Endothelial cell of umbilical vein (primary cell): ENCODE measurements around the gene EFCAB9. TPM values are rescaled to one million over a fixed set of nuclear protein-coding genes. Genes with fewer than 3 reads are reported as not detected.

ENCODE experiments used
- BruUV-seq: library from RNA; stranded (reverse); fragments of 400-500 nt; replicated peaks from 2 replicates; lab custom pipeline; 2021; lab: Mats Ljungman, UMichigan
- CTCF ChIA-PET: fragments of 300-600, 350-600 bp; sonication (Branson Sonifier 250); formaldehyde crosslinking; loops from one replicate; lab custom pipeline; 2021; ENCODE audit warnings: antibody characterized with exemption, inconsistent platforms; lab: Charles Lee
- POLR2A ChIA-PET: fragments of 300-600, 350-600 bp; sonication (Branson Sonifier 250); formaldehyde crosslinking; loops from one replicate; lab custom pipeline; 2021; ENCODE audit warnings: antibody characterized with exemption, inconsistent platforms; lab: Charles Lee
- DNase-seq: peaks from one replicate; pipeline ENCODE4 v3.0.0-alpha.2; 2011; ENCODE audit warnings: low read depth, low spot score
- FAIRE-seq: peaks from 2 replicates; lab custom pipeline; 2011; peaks lifted over from hg19 to GRCh38; lab: Jason Lieb, UNC
- H2AFZ ChIP-seq: 2 replicates; pipeline ENCODE4 v1.6.0; 2012; ENCODE audit warnings: low read depth, low read length, control low read depth, inconsistent platforms
- H3K27ac ChIP-seq: 2 replicates; pipeline ENCODE4 v1.5.1; 2011; ENCODE audit warnings: low read depth, mild to moderate bottlenecking, control low read depth, low read length, moderate library complexity; ENCODE audit not compliant: insufficient read depth
- H3K27me3 ChIP-seq, 2 experiments: 2 replicates each; pipeline versions ENCODE4 v1.6.0 to v1.6.1; 2011; ENCODE audit warnings: low read length in 2 of 2, mixed read lengths in 1 of 2; ENCODE audit not compliant: control insufficient read depth in 2 of 2, insufficient read depth in 2 of 2
- H3K36me3 ChIP-seq, 2 experiments: 2 replicates in 1 of 2; 3 replicates in 1 of 2; pipeline ENCODE4 v1.5.1; 2011; ENCODE audit warnings: low read length in 2 of 2, mild to moderate bottlenecking in 1 of 2, moderate library complexity in 1 of 2; ENCODE audit not compliant: control insufficient read depth in 2 of 2, insufficient read depth in 2 of 2; ENCODE audit errors: extremely low read depth in 1 of 2
- H3K4me1 ChIP-seq: 3 replicates; pipeline ENCODE4 v1.5.1; 2011; ENCODE audit warnings: mild to moderate bottlenecking, low read length; ENCODE audit not compliant: control insufficient read depth, insufficient read depth; ENCODE audit errors: extremely low read depth
- H3K4me2 ChIP-seq: 2 replicates; pipeline ENCODE4 v1.6.1; 2011; ENCODE audit warnings: low read length, control low read depth, mixed read lengths; ENCODE audit not compliant: insufficient read depth
- H3K4me3 ChIP-seq, 3 experiments: fragments of 200-600 bp in 1 of 3; sonication (generic), shearing (Covaris generic) in 1 of 3; replicated peaks in 1 of 3; 2 replicates each; pipeline ENCODE4 v1.5.1; 2011 to 2016; ENCODE audit warnings: control low read depth in 3 of 3, low read length in 3 of 3, mild to moderate bottlenecking in 2 of 3, inconsistent platforms in 1 of 3, low read depth in 1 of 3, moderate library complexity in 1 of 3; ENCODE audit not compliant: insufficient read depth in 1 of 3
- H3K79me2 ChIP-seq: 2 replicates; pipeline ENCODE4 v1.6.0; 2012; ENCODE audit warnings: low read length, inconsistent platforms; ENCODE audit not compliant: control insufficient read depth, insufficient read depth
- H3K9ac ChIP-seq: replicated peaks from 2 replicates; pipeline ENCODE3; 2011; ENCODE audit warnings: low read length, control low read depth; ENCODE audit not compliant: insufficient read depth; ENCODE audit errors: extremely low read depth
- H3K9me1 ChIP-seq: replicated peaks from 3 replicates; pipeline ENCODE4 v1.6.0; 2011; ENCODE audit warnings: mild to moderate bottlenecking, low read length; ENCODE audit not compliant: control insufficient read depth, insufficient read depth; ENCODE audit errors: extremely low read depth
- H3K9me3 ChIP-seq: replicated peaks from 2 replicates; pipeline ENCODE4 v1.5.1; 2012; ENCODE audit warnings: low read length, inconsistent platforms; ENCODE audit not compliant: control insufficient read depth, insufficient read depth
- H4K20me1 ChIP-seq: replicated peaks from 2 replicates; pipeline ENCODE3; 2011; ENCODE audit warnings: mild to moderate bottlenecking, low read length; ENCODE audit not compliant: control insufficient read depth, insufficient read depth; ENCODE audit errors: extremely low read depth
- CTCF ChIP-seq, 2 donors: IDR thresholded peaks; 1 replicate in 1 of 2; 2 replicates in 1 of 2; pipeline ENCODE4 v1.5.1; 2011; ENCODE audit warnings: low read length in 2 of 2, mild to moderate bottlenecking in 2 of 2, moderate library complexity in 2 of 2, control low read depth in 1 of 2, inconsistent platforms in 1 of 2, low read depth in 1 of 2; ENCODE audit not compliant: insufficient read depth in 1 of 2; ENCODE audit errors: extremely low read depth in 1 of 2
- EZH2 ChIP-seq: IDR thresholded peaks from 2 replicates; pipeline ENCODE4 v1.6.1; 2012; ENCODE audit warnings: borderline replicate concordance, low read depth, mild to moderate bottlenecking, moderate library complexity, low read length, inconsistent platforms; ENCODE audit not compliant: severe bottlenecking
- FOS ChIP-seq: IDR thresholded peaks from 2 replicates; pipeline ENCODE4 v1.6.1; 2011; ENCODE audit warnings: mild to moderate bottlenecking, low read length, moderate library complexity, borderline replicate concordance; ENCODE audit not compliant: insufficient read depth
- GATA2 ChIP-seq: IDR thresholded peaks from 2 replicates; pipeline ENCODE4 v1.7.0; 2011; ENCODE audit warnings: low read depth, mild to moderate bottlenecking, moderate library complexity, mixed read lengths, low read length; ENCODE audit not compliant: insufficient read length, insufficient read depth
- JUN ChIP-seq: IDR thresholded peaks from 2 replicates; pipeline ENCODE4 v1.6.1; 2011; ENCODE audit warnings: borderline replicate concordance, low read depth; ENCODE audit not compliant: insufficient read length, insufficient read depth
- MYC ChIP-seq: IDR thresholded peaks from one replicate; pipeline ENCODE4 v1.6.1; 2011; ENCODE audit warnings: mild to moderate bottlenecking, low read depth, low read length
- POLR2A ChIP-seq: IDR thresholded peaks from 2 replicates; pipeline ENCODE4 v1.6.1; 2012; ENCODE audit warnings: low read depth, mild to moderate bottlenecking, control low read depth, low read length
- POLR2AphosphoS5 ChIP-seq: IDR thresholded peaks from 2 replicates; pipeline ENCODE4 v1.6.1; 2012; ENCODE audit warnings: low read depth, mild to moderate bottlenecking, control low read depth, low read length, moderate library complexity; ENCODE audit not compliant: insufficient read depth
- dilution Hi-C: fragments of 300-500 bp; cut with MboI; formaldehyde crosslinking; loops from one replicate; pipeline ENCODE4 v1.15.0; 2019; ENCODE audit warnings: low sequenced_read_pairs; ENCODE audit not compliant: extremely low pct_ligation_motif_present
- intact Hi-C: fragments of 100-400 bp; cut with micrococcal nuclease; formaldehyde crosslinking; loops from one replicate; pipeline ENCODE4 v1.10.0; 2022
- polyA plus RNA-seq, 4 experiments: library from polyadenylated mRNA; depleted of rRNA in 3 of 4; stranded (reverse) in 3 of 4; unstranded in 1 of 4; fragments of >200 nt; gene quantifications; 2 replicates each; pipeline versions ENCODE4 v1.2.1 to v1.2.3, GENCODE V29; 2011 to 2012; ENCODE audit warnings: missing spikeins in 1 of 4
- total RNA-seq: library from RNA; stranded (reverse); gene quantifications from 2 replicates; pipeline ENCODE4 v1.2.3, GENCODE V29; 2021
- TF ChIP-seq, protein P1 (sequence below): IDR thresholded peaks from 2 replicates; pipeline ENCODE4 v1.6.1; 2011; ENCODE audit not compliant: insufficient read depth, insufficient read length

Gene EFCAB9
- total and polyA plus RNA-seq, 2 donors (not counting 3 experiments of a cell fraction or from before 2014, with no cell fraction given), result not detected

GRCh38 chr5:172144931-172145869 is 48.8 kb upstream of the EFCAB9 start:
- no TSS peak for BruUV-seq
- peaks cover 2% of the 10 kb centered on the region for H3K4me1 ChIP-seq
- DNase-seq (no peak), FAIRE-seq (no peak)
- intact Hi-C loops, result loop anchor here (5.0 kb wide), 1 partner anchor 42 kb away; the partner anchor contains the start of gene STK10
- dilution Hi-C loops, result no loop called here
- no peaks in the 10 kb centered on the region for H3K9me3 ChIP-seq
- peaks cover 2% of the 10 kb centered on the region for H4K20me1 ChIP-seq
- H3K4me3 ChIP-seq, result no peak overlapping the region
- H3K9me1 ChIP-seq, result no peaks in the 10 kb centered on the region
- H3K27ac ChIP-seq, result no peak overlapping the region
- H2AFZ ChIP-seq, result no peak overlapping the region
- H3K79me2 ChIP-seq, result no peaks in the 10 kb centered on the region
- peaks cover 0 to 3% of the 10 kb centered on the region in 2 experiments for H3K36me3 ChIP-seq
- TF ChIP-seq FOS, result no peak
- TF ChIP-seq EZH2, result no peak
- no peak for TF ChIP-seq GATA2
- TF ChIP-seq, protein P1, sequence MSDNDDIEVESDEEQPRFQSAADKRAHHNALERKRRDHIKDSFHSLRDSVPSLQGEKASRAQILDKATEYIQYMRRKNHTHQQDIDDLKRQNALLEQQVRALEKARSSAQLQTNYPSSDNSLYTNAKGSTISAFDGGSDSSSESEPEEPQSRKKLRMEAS, result no peak
- TF ChIP-seq POLR2A, result no peak
- no peak for TF ChIP-seq JUN
- TF ChIP-seq POLR2AphosphoS5, result no peak
- TF ChIP-seq MYC, result no peak
- no peak for TF ChIP-seq CTCF (IDR thresholded peaks at IDR 0.05; ENCODE audit: extremely low read depth in 1 of 2, insufficient read depth in 1 of 2, low read depth in 1 of 2, low read length in 2 of 2)
- ChIA-PET POLR2A (interaction anchor here (1.2 kb wide), 1 partner anchor 10 kb away, joined by 3 read pairs; no protein-coding TSS in a partner anchor), CTCF (interaction anchor here (1.2 kb wide), 1 partner anchor 12 kb away, joined by 3 read pairs; no protein-coding TSS in a partner anchor)
- no peak overlapping the region for H3K9ac ChIP-seq
- no peak overlapping the region for H3K4me2 ChIP-seq
- H3K27me3 ChIP-seq, result no peaks in the 10 kb centered on the region
